Nephron progenitor cell (in vitro differentiated cells): Measurements from ENCODE around the gene MAGOHB.
"Not testable (repeated sequence)": the region's sequence is repeated elsewhere in the genome, so short reads cannot be mapped to it uniquely, and the experiment has no call there.

Experiments
- DNase-seq: peaks from one replicate; pipeline ENCODE4 v3.0.0; 2021
- H3K27ac Mint-ChIP-seq: 2 replicates; pipeline ENCODE4 v1.8.0; 2021; ENCODE audit warnings: mild to moderate bottlenecking, moderate library complexity, mixed read lengths
- H3K27me3 Mint-ChIP-seq: 2 replicates; pipeline ENCODE4 v1.8.0; 2021; ENCODE audit warnings: mild to moderate bottlenecking, low read depth, mixed read lengths; ENCODE audit not compliant: poor library complexity
- H3K36me3 Mint-ChIP-seq: 2 replicates; pipeline ENCODE4 v1.8.0; 2021; ENCODE audit warnings: low read depth, mixed read lengths
- H3K4me1 Mint-ChIP-seq: 2 replicates; pipeline ENCODE4 v1.8.0; 2021; ENCODE audit warnings: mixed read lengths
- H3K4me3 Mint-ChIP-seq: 2 replicates; pipeline ENCODE4 v1.8.0; 2021; ENCODE audit warnings: mild to moderate bottlenecking, moderate library complexity, mixed read lengths
- H3K9me3 Mint-ChIP-seq: 2 replicates; pipeline ENCODE4 v1.8.0; 2021; ENCODE audit warnings: mild to moderate bottlenecking, moderate library complexity, mixed read lengths
- TF ChIP-seq, protein P1 (sequence below): fragments of 200-600 bp; sonication (generic); IDR thresholded peaks from 2 replicates; pipeline ENCODE4 v1.5.0; 2021; ENCODE audit warnings: antibody characterized with exemption

The MAGOHB gene

DNA sequence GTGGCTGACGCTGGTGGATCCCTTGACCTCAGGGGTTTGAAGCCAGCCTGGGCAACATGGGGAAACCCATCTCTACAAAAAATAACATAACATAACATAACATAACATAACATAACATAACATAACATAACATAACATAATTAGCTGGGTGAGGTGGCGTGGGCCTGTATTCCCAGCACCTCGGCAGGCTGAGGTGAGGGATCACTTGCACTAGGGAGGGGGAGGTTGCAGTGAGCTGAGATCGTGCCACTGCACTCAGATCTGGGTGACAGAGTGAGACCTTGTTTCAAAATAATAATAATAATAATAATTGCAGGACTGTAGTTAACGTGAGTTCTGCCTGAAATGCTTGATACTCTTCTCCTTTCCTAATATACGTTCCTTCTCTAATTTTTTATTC is 1.3 kb downstream of the MAGOHB start:
- TF ChIP-seq, protein P1, sequence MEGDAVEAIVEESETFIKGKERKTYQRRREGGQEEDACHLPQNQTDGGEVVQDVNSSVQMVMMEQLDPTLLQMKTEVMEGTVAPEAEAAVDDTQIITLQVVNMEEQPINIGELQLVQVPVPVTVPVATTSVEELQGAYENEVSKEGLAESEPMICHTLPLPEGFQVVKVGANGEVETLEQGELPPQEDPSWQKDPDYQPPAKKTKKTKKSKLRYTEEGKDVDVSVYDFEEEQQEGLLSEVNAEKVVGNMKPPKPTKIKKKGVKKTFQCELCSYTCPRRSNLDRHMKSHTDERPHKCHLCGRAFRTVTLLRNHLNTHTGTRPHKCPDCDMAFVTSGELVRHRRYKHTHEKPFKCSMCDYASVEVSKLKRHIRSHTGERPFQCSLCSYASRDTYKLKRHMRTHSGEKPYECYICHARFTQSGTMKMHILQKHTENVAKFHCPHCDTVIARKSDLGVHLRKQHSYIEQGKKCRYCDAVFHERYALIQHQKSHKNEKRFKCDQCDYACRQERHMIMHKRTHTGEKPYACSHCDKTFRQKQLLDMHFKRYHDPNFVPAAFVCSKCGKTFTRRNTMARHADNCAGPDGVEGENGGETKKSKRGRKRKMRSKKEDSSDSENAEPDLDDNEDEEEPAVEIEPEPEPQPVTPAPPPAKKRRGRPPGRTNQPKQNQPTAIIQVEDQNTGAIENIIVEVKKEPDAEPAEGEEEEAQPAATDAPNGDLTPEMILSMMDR: no peak
- DNase-seq: no peak
- H3K36me3 Mint-ChIP-seq: peaks cover 30% of the 10 kb centered on the region
- no peaks in the 10 kb centered on the region for H3K9me3 Mint-ChIP-seq
- H3K27me3 Mint-ChIP-seq: no peaks in the 10 kb centered on the region
- H3K27ac Mint-ChIP-seq: no peak overlapping the region
- H3K4me3 Mint-ChIP-seq: peak overlapping the region; percentile 100
- peaks cover 35% of the 10 kb centered on the region for H3K4me1 Mint-ChIP-seq

DNA sequence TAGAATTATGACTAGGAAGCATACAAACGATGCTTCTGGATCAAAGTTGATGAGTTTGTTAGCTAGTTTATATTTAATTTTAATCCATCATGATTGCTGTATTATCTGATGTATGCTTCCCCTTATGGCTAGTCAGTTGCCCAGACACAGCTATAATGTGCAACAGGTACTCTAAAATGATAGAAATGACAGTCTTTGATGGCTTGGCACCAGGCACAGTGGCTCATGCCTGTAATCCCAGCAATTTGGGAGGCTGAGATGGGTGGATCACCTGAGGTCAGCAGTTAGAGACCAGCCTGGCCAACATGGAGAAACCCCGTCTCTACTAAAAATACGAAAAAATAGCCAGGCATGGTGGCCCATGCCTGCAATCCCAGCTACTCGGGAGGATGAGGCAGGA is 2.2 kb downstream of the MAGOHB start:
- H3K27me3 Mint-ChIP-seq, DNase-seq, H3K27ac Mint-ChIP-seq, H3K9me3 Mint-ChIP-seq: not testable (repeated sequence)
- Mint-ChIP-seq H3K36me3 (peaks cover 37% of the 10 kb centered on the region), H3K4me3 (peak overlapping the region; percentile 100), H3K4me1 (peaks cover 35% of the 10 kb centered on the region)

DNA sequence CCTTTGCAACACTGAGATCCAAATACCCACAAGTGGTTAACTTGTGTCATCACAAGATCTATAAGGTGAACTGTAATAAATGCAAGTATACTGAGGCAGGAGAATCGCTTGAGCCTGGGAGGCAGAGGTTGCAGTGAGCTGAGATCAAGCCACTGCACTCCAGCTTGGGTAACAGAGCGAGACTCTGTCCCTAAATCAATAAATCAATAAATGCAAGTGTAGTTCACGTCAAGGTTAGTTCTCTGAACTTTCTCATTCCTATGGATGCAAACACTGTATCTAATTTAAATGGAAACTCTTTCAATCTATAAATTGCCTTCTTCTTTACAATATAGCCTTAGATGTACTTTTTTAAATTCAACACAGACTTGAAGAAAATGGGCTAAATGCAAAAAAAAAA is 3.2 kb downstream of the MAGOHB start:
- peaks cover 35% of the 10 kb centered on the region for H3K4me1 Mint-ChIP-seq
- H3K9me3 Mint-ChIP-seq: no peaks in the 10 kb centered on the region
- H3K27ac Mint-ChIP-seq: no peak overlapping the region
- H3K4me3 Mint-ChIP-seq: no peak overlapping the region
- DNase-seq: no peak
- H3K27me3 Mint-ChIP-seq: no peaks in the 10 kb centered on the region
- H3K36me3 Mint-ChIP-seq: peaks cover 44% of the 10 kb centered on the region
- TF ChIP-seq, protein P1: no peak

DNA sequence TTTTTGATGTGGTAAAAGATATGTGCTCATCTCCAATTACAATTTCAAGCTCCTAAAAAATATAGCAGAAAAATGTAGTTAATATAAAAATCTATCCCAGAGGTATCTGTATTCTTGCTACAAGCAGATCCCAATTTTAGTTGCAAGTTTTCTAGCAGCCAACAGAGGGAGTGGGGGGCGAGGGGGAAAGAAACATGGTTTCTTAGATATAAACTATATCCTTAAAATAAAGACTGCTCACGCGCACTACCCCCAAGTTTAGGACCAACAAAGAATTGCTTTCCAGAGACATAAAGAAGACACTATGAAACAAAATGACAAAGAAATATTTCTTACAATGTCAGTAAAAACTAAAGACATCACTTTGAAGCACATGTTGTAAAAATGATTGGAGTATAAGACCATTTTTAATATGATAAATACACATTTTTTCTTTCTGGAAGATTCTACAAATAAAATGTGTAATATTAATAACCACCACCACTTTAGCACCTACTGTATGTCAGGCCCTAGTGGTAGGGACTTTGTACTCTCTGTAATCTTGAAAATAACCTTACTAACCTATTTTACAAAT is 5.4 kb downstream of the MAGOHB start:
- H3K27ac Mint-ChIP-seq: no peak overlapping the region
- TF ChIP-seq, protein P1: no peak
- DNase-seq: no peak
- H3K27me3 Mint-ChIP-seq: no peaks in the 10 kb centered on the region
- peaks cover 25% of the 10 kb centered on the region for H3K4me1 Mint-ChIP-seq
- no peaks in the 10 kb centered on the region for H3K9me3 Mint-ChIP-seq
- no peak overlapping the region for H3K4me3 Mint-ChIP-seq
- peaks cover 57% of the 10 kb centered on the region for H3K36me3 Mint-ChIP-seq

DNA sequence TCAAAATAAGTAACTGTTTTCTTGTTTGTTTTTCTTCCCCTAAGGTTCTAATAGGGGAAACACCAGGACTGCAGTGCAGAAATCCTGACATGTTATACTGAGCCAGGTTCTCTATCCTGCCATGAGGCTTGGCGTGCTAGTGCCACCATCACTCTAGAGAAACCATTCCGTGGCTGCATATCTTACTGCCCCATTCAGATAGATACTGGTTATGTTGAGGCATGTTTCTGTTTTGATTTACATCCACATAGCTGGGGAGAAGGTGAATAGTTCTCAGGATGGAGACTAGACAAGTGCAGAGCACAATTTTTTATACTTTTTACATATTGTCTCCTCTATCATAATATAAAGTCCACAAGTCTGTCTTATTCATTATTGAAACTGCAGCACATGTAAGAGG is 11.5 kb downstream of the MAGOHB start:
- no peaks in the 10 kb centered on the region for H3K4me1 Mint-ChIP-seq
- H3K4me3 Mint-ChIP-seq: no peak overlapping the region
- H3K27me3 Mint-ChIP-seq: no peaks in the 10 kb centered on the region
- no peak overlapping the region for H3K27ac Mint-ChIP-seq
- peaks cover 25% of the 10 kb centered on the region for H3K36me3 Mint-ChIP-seq
- DNase-seq: no peak
- no peaks in the 10 kb centered on the region for H3K9me3 Mint-ChIP-seq
- TF ChIP-seq, protein P1: no peak

DNA sequence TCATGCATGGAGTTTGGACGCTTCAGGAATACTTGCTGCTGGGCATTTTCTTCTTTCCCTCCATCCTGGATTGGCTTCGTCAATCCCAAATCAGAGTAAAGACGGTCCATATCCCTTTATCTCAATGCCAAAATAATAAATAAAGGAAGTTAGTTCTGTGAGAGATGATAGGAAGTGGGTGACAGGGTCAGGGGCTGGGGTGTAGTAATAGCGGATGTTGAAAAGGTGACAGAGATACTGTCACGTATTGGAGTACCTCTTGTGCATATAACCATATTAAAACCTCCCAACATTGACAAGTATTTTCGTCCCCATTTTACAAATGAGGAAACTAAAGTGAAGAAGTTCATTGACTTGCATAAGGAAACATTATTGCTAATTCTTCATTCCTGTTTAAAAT is 12.4 kb downstream of the MAGOHB start:
- TF ChIP-seq, protein P1: no peak
- peak overlapping the region; percentile 30 for H3K27ac Mint-ChIP-seq
- DNase-seq: no peak
- no peaks in the 10 kb centered on the region for H3K9me3 Mint-ChIP-seq
- H3K36me3 Mint-ChIP-seq: peaks cover 17% of the 10 kb centered on the region
- no peaks in the 10 kb centered on the region for H3K4me1 Mint-ChIP-seq
- no peak overlapping the region for H3K4me3 Mint-ChIP-seq
- no peaks in the 10 kb centered on the region for H3K27me3 Mint-ChIP-seq
